Measurements from ENCODE around the gene ZNF846. TPM values are rescaled to one million over a fixed set of nuclear protein-coding genes. Genes with fewer than 3 reads are reported as not detected.

ZNF846 gene
- total and polyA plus RNA-seq, 2 experiments from 2014 or later = 23.3 to 26.0 TPM

- no peaks in the 10 kb centered on the region for H3K4me1 ChIP-seq (ENCODE audit: insufficient read depth)
- WGBS (ENCODE audit: low lambda C conversion rate, missing lambda C conversion rate) = 68% methylated on average over 4 of the region's 4 CpGs
- no peaks in the 10 kb centered on the region for H3K36me3 ChIP-seq (replicated peaks; ENCODE audit: insufficient read depth, low read depth)
- no peaks in the 10 kb centered on the region for H3K9me3 ChIP-seq (ENCODE audit: low read depth)
- no peaks in the 10 kb centered on the region for H4K20me1 ChIP-seq (ENCODE audit: insufficient read depth, poor library complexity, severe bottlenecking)
- H3K79me2 ChIP-seq = no peaks in the 10 kb centered on the region
- H2AFZ ChIP-seq = no peak overlapping the region
- H3K4me3 ChIP-seq = no peak overlapping the region
- no peak for DNase-seq (ENCODE audit: low spot score)
- H3K27ac ChIP-seq = no peak overlapping the region
- no peaks in the 10 kb centered on the region for H3K27me3 ChIP-seq
- TF ChIP-seq CTCF (IDR thresholded peaks at IDR 0.05; ENCODE audit: poor library complexity) = no peak
- TF ChIP-seq EZH2 (IDR thresholded peaks at IDR 0.05; ENCODE audit: borderline replicate concordance) = no peak
- TF ChIP-seq EZH2phosphoT487 (IDR thresholded peaks at IDR 0.05; ENCODE audit: low read depth, severe bottlenecking, unreplicated experiment) = no peak
- no peak overlapping the region for H3K4me2 ChIP-seq
- H3K9me2 ChIP-seq (replicated peaks; ENCODE audit: insufficient read depth) = no peaks in the 10 kb centered on the region
Measured at GRCh38 chr19:9720541-9720940, 48.0 kb downstream of the ZNF846 start.

GRCh38 chr19:9711815-9712214, 56.7 kb downstream of the ZNF846 start:
- 96% methylated on average over 3 of the region's 3 CpGs for WGBS (ENCODE audit: low lambda C conversion rate, missing lambda C conversion rate)
- H3K4me3 ChIP-seq = no peak overlapping the region
- H3K9me3 ChIP-seq (ENCODE audit: low read depth) = no peaks in the 10 kb centered on the region

GRCh38 chr19:9709305-9709704, 59.2 kb downstream of the ZNF846 start:
- Histone ChIP-seq H3K9me3 (ENCODE audit: low read depth) (no peaks in the 10 kb centered on the region), H3K9me2 (replicated peaks; ENCODE audit: insufficient read depth) (no peaks in the 10 kb centered on the region), H4K20me1 (ENCODE audit: insufficient read depth, poor library complexity, severe bottlenecking) (no peaks in the 10 kb centered on the region), H3K27ac (no peak overlapping the region), H2AFZ (no peak overlapping the region), H3K4me3 (no peak overlapping the region), H3K79me2 (no peaks in the 10 kb centered on the region), H3K4me2 (no peak overlapping the region), H3K36me3 (replicated peaks; ENCODE audit: insufficient read depth, low read depth) (no peaks in the 10 kb centered on the region), H3K27me3 (no peaks in the 10 kb centered on the region), H3K4me1 (ENCODE audit: insufficient read depth) (no peaks in the 10 kb centered on the region)
- DNase-seq (ENCODE audit: low spot score) = no peak
- TF ChIP-seq CTCF (IDR thresholded peaks at IDR 0.05; ENCODE audit: poor library complexity) = no peak
- no peak for TF ChIP-seq EZH2 (IDR thresholded peaks at IDR 0.05; ENCODE audit: borderline replicate concordance)
- TF ChIP-seq EZH2phosphoT487 (IDR thresholded peaks at IDR 0.05; ENCODE audit: low read depth, severe bottlenecking, unreplicated experiment) = no peak
- WGBS (ENCODE audit: low lambda C conversion rate, missing lambda C conversion rate) = 35% methylated on average over 1 of the region's 1 CpG

More at GRCh38 chr19:9711815-9712214, 56.7 kb downstream of the ZNF846 start:
- no peaks in the 10 kb centered on the region for H4K20me1 ChIP-seq (ENCODE audit: insufficient read depth, poor library complexity, severe bottlenecking)
- H3K4me2 ChIP-seq = no peak overlapping the region
- H2AFZ ChIP-seq = no peak overlapping the region
- H3K9me2 ChIP-seq (replicated peaks; ENCODE audit: insufficient read depth) = no peaks in the 10 kb centered on the region
- H3K27ac ChIP-seq = no peak overlapping the region
- H3K4me1 ChIP-seq (ENCODE audit: insufficient read depth) = no peaks in the 10 kb centered on the region
- no peaks in the 10 kb centered on the region for H3K79me2 ChIP-seq
- DNase-seq (ENCODE audit: low spot score) = no peak
- TF ChIP-seq CTCF (IDR thresholded peaks at IDR 0.05; ENCODE audit: poor library complexity) (no peak), EZH2phosphoT487 (IDR thresholded peaks at IDR 0.05; ENCODE audit: low read depth, severe bottlenecking, unreplicated experiment) (no peak), EZH2 (IDR thresholded peaks at IDR 0.05; ENCODE audit: borderline replicate concordance) (no peak)
- H3K36me3 ChIP-seq (replicated peaks; ENCODE audit: insufficient read depth, low read depth) = no peaks in the 10 kb centered on the region
- H3K27me3 ChIP-seq = no peaks in the 10 kb centered on the region

- Histone ChIP-seq H2AFZ (no peak overlapping the region), H3K27ac (no peak overlapping the region), H3K4me3 (no peak overlapping the region), H3K9me2 (replicated peaks; ENCODE audit: insufficient read depth) (no peaks in the 10 kb centered on the region), H3K4me2 (no peak overlapping the region), H3K9me3 (ENCODE audit: low read depth) (no peaks in the 10 kb centered on the region), H3K27me3 (no peaks in the 10 kb centered on the region), H3K4me1 (ENCODE audit: insufficient read depth) (no peaks in the 10 kb centered on the region), H3K79me2 (no peaks in the 10 kb centered on the region), H4K20me1 (ENCODE audit: insufficient read depth, poor library complexity, severe bottlenecking) (no peaks in the 10 kb centered on the region), H3K36me3 (replicated peaks; ENCODE audit: insufficient read depth, low read depth) (no peaks in the 10 kb centered on the region)
- no peak for DNase-seq (ENCODE audit: low spot score)
- WGBS (ENCODE audit: low lambda C conversion rate, missing lambda C conversion rate) = 88% methylated on average over 6 of the region's 6 CpGs
- TF ChIP-seq EZH2phosphoT487 (IDR thresholded peaks at IDR 0.05; ENCODE audit: low read depth, severe bottlenecking, unreplicated experiment) (no peak), CTCF (IDR thresholded peaks at IDR 0.05; ENCODE audit: poor library complexity) (no peak), EZH2 (IDR thresholded peaks at IDR 0.05; ENCODE audit: borderline replicate concordance) (no peak)
Measured at GRCh38 chr19:9705836-9706235, 62.7 kb downstream of the ZNF846 start.
